DND-41 (cell line): Measurements from ENCODE around the gene PRRC2B.
A peak's percentile ranks its signal among the peaks of the same experiment; 100 is the strongest.

Source experiments
- ATAC-seq: fragments of 200-7000 bp; cut with Tn5 transposase; 3 replicates; pipeline ENCODE4 v1.9.1; 2021; ENCODE audit warnings: low read depth; ENCODE audit not compliant: insufficient read depth
- DNase-seq: peaks from one replicate; pipeline ENCODE4 v3.0.0-alpha.2; 2020
- H2AFZ ChIP-seq: 2 replicates; pipeline ENCODE4 v1.6.0; 2012; ENCODE audit warnings: low read depth, low read length
- H3K27ac ChIP-seq: 2 replicates; pipeline ENCODE4 v1.5.1; 2012; ENCODE audit warnings: low read length, inconsistent platforms
- H3K27me3 ChIP-seq: fragments of 200-600 bp; sonication (generic); 2 replicates; pipeline ENCODE4 v1.6.0; 2012; ENCODE audit warnings: low read length, mild to moderate bottlenecking, inconsistent platforms; ENCODE audit not compliant: insufficient read depth, poor library complexity
- H3K36me3 ChIP-seq: 2 replicates; pipeline ENCODE4 v1.5.1; 2012; ENCODE audit warnings: low read length, inconsistent platforms; ENCODE audit not compliant: insufficient read depth
- H3K4me1 ChIP-seq: 2 replicates; pipeline ENCODE4 v1.5.1; 2012; ENCODE audit warnings: mild to moderate bottlenecking, low read length; ENCODE audit not compliant: insufficient read depth
- H3K4me2 ChIP-seq: 2 replicates; pipeline ENCODE4 v1.6.0; 2012; ENCODE audit warnings: mild to moderate bottlenecking, moderate library complexity, low read length, inconsistent platforms; ENCODE audit not compliant: insufficient read depth
- H3K4me3 ChIP-seq, 2 experiments: fragments of 200-600 bp in 1 of 2; shearing (Covaris generic) in 1 of 2; 2 replicates each; pipeline ENCODE4 v1.5.1; 2012 to 2016; ENCODE audit warnings: inconsistent platforms in 2 of 2, low read length in 2 of 2, mild to moderate bottlenecking in 2 of 2, low read depth in 1 of 2, moderate library complexity in 1 of 2
- H3K79me2 ChIP-seq: 2 replicates; pipeline ENCODE4 v1.6.0; 2012; ENCODE audit warnings: low read length, inconsistent platforms; ENCODE audit not compliant: insufficient read depth
- H3K9ac ChIP-seq: 2 replicates; pipeline ENCODE4 v1.6.0; 2012; ENCODE audit warnings: low read depth, mild to moderate bottlenecking, inconsistent platforms, low read length, moderate library complexity
- H3K9me3 ChIP-seq: 2 replicates; pipeline ENCODE4 v1.5.1; 2012; ENCODE audit warnings: low read length, moderate library complexity, mild to moderate bottlenecking, inconsistent platforms; ENCODE audit not compliant: insufficient read depth, severe bottlenecking
- H4K20me1 ChIP-seq: 2 replicates; pipeline ENCODE4 v1.6.0; 2012; ENCODE audit warnings: low read length; ENCODE audit not compliant: insufficient read depth
- EZH2 ChIP-seq: IDR thresholded peaks from 3 replicates; pipeline ENCODE4 v1.6.1; 2012; ENCODE audit warnings: borderline replicate concordance, low read depth, mild to moderate bottlenecking, moderate library complexity, low read length, inconsistent platforms; ENCODE audit not compliant: severe bottlenecking
- TF ChIP-seq, protein P1 (sequence below): IDR thresholded peaks from 2 replicates; pipeline ENCODE4 v1.5.1; 2012; ENCODE audit warnings: borderline replicate concordance, low read length, moderate library complexity, mild to moderate bottlenecking; ENCODE audit not compliant: poor library complexity, severe bottlenecking; ENCODE audit errors: extremely low read depth

PRRC2B gene

DNA sequence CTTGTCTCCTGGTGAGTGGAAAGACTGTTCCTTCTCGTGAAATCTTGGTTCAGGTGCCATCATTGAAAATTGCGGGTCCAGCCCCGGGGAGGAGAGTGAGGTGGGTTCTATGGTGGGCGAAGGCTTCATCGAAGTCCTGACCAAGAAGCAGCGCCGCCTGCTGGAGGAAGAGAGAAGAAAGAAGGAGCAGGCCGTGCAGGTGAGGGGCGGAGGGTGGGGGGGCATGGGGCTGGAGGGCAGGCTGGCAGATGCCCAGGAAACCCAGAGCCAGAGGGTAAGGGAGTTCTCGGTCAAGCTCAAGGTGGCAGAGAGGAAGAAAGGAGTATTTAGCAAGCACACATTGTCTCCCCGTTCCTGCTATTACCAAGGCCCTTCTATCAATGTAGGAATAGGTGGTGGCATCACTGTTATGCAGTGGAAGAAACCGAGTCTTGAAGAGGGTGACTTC lies 84.6 kb downstream of the PRRC2B start:
- no peaks in the 10 kb centered on the region for H3K27me3 ChIP-seq
- no peak for TF ChIP-seq EZH2
- TF ChIP-seq, protein P1, sequence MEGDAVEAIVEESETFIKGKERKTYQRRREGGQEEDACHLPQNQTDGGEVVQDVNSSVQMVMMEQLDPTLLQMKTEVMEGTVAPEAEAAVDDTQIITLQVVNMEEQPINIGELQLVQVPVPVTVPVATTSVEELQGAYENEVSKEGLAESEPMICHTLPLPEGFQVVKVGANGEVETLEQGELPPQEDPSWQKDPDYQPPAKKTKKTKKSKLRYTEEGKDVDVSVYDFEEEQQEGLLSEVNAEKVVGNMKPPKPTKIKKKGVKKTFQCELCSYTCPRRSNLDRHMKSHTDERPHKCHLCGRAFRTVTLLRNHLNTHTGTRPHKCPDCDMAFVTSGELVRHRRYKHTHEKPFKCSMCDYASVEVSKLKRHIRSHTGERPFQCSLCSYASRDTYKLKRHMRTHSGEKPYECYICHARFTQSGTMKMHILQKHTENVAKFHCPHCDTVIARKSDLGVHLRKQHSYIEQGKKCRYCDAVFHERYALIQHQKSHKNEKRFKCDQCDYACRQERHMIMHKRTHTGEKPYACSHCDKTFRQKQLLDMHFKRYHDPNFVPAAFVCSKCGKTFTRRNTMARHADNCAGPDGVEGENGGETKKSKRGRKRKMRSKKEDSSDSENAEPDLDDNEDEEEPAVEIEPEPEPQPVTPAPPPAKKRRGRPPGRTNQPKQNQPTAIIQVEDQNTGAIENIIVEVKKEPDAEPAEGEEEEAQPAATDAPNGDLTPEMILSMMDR, result peak; percentile 52
- no peak overlapping the region for H3K4me2 ChIP-seq
- H3K4me1 ChIP-seq, result no peaks in the 10 kb centered on the region
- no peak overlapping the region for H3K4me3 ChIP-seq
- H3K27ac ChIP-seq, result no peak overlapping the region
- peaks cover 7% of the 10 kb centered on the region; the same call in 1 of the 2 replicates for H3K79me2 ChIP-seq
- no peaks in the 10 kb centered on the region for H3K9me3 ChIP-seq
- H3K36me3 ChIP-seq, result peaks cover 94% of the 10 kb centered on the region
- peak; percentile 57 for DNase-seq
- no peak overlapping the region for H2AFZ ChIP-seq
- peaks cover 60% of the 10 kb centered on the region for H4K20me1 ChIP-seq
- peak; percentile 73 for ATAC-seq
- no peak overlapping the region for H3K9ac ChIP-seq

DNA sequence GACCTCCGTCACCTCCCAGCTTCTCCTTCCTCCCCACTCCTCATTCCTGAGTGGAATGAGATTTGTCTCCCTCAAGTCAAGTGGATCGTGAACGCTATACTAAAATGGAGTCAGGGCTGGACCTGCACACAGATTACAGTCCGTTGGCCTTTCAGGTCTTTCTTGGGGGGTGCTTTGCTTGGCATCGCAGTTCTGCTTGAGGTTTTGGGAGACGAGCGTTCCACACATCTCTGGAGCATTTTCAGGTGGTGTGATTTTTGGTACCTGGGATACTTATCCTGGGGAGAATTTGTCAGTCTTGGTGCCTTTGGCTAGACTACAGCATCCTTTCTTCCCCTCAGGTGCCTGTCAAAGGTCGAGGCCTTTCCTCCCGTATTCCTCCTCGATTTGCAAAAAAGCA lies 85.0 kb downstream of the PRRC2B start:
- peaks cover 94% of the 10 kb centered on the region for H3K36me3 ChIP-seq
- H3K4me3 ChIP-seq, result no peak overlapping the region
- no peak overlapping the region for H2AFZ ChIP-seq
- no peaks in the 10 kb centered on the region for H3K27me3 ChIP-seq
- H3K4me1 ChIP-seq, result no peaks in the 10 kb centered on the region
- no peak overlapping the region for H3K4me2 ChIP-seq
- ATAC-seq (no peak), DNase-seq (no peak)
- H4K20me1 ChIP-seq, result peaks cover 60% of the 10 kb centered on the region
- no peak for TF ChIP-seq EZH2
- TF ChIP-seq, protein P1, result peak; percentile 5
- peaks cover 7% of the 10 kb centered on the region; the same call in 1 of the 2 replicates for H3K79me2 ChIP-seq
- no peak overlapping the region for H3K9ac ChIP-seq
- H3K27ac ChIP-seq, result no peak overlapping the region
- H3K9me3 ChIP-seq, result no peaks in the 10 kb centered on the region

DNA sequence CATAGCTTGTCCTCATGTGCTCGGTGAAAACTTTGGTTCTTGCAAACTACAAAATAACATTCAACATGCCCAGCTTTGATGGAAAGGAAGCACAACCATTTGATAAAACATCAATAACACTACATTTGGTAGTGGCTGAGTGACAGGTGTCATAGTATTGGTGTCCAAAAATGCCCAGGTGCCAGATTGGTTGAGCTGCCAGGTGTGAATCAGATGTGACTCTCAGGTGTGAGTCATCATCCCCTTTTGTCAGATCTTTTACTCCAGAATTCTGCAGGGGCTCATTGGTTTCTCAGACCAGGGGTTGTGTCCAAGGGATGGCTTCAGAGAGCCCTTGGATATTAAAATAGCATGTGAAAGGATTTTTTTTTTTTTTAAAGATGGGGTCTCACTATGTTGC lies 86.4 kb downstream of the PRRC2B start:
- H3K4me3 ChIP-seq, result no peak overlapping the region
- no peak overlapping the region for H3K4me2 ChIP-seq
- peaks cover 95% of the 10 kb centered on the region for H3K36me3 ChIP-seq
- H3K4me1 ChIP-seq, result no peaks in the 10 kb centered on the region
- H2AFZ ChIP-seq, result no peak overlapping the region
- peaks cover 5% of the 10 kb centered on the region; the same call in 1 of the 2 replicates for H3K79me2 ChIP-seq
- no peak overlapping the region for H3K9ac ChIP-seq
- H3K27ac ChIP-seq, result no peak overlapping the region
- TF ChIP-seq, protein P1, result no peak
- TF ChIP-seq EZH2, result no peak
- ATAC-seq (no peak), DNase-seq (no peak)
- no peaks in the 10 kb centered on the region for H3K9me3 ChIP-seq
- H4K20me1 ChIP-seq, result peaks cover 57% of the 10 kb centered on the region
- no peaks in the 10 kb centered on the region for H3K27me3 ChIP-seq
